ENCODE data around the gene GLIPR1L2. TPM values are rescaled to one million over a fixed set of nuclear protein-coding genes. Genes with fewer than 3 reads are reported as not detected.

Gene GLIPR1L2
- total RNA-seq, 1 donor from 2014 or later = 0.20 TPM

DNA sequence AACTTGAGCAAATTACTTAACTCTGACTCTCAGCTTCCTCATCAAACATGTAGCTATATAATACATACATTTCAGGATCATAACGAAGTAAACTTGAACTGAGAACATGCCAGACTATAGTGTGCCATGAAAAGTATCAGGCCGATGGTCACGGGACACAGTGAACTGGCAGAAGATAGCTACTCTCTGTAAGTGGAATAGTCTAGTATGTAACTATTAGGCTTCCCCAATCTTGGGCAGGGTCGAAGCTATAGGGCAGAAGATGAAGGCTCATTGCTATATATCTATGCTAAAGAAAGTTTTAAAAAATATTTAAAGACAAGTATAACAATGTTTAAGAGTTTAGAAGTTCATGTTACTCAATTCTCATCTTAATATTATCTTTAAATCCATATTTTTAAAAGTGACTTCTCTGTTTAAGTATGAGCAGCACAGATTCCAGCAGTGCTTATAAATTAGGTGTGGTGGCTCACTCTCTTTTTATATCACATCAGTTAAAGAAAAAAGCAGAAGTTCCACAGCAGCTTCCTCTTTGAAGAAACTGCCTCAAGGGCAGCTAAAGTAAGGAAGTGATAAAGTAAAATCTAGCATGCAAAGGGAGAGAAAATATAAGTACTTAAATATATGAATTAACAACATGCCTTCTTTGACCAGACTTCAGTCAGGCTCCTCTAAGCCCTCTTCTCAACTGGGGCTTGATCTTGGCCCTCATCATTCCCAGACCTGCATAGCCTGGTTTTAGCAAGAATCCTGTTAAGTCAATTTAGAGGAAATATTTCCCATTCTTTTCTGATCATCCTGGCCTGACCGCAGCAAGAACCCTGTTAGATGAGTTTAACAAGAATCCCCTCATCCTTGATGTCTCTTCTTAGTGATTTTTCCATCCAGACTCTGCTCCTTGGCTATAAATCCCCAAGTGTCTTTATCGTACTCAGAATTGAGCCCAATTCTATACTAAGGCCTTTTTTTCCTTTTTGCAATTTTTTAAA, 81.3 kb downstream of the GLIPR1L2 start:
- H3K9me3 Mint-ChIP-seq = no peaks in the 10 kb centered on the region
- intact Hi-C loops (cut with micrococcal nuclease) = loop anchor here (1.0 to 2.0 kb wide), 3 partner anchors 8 to 39 kb away; partner anchors contain the start of genes GLIPR1 and KRR1

DNA sequence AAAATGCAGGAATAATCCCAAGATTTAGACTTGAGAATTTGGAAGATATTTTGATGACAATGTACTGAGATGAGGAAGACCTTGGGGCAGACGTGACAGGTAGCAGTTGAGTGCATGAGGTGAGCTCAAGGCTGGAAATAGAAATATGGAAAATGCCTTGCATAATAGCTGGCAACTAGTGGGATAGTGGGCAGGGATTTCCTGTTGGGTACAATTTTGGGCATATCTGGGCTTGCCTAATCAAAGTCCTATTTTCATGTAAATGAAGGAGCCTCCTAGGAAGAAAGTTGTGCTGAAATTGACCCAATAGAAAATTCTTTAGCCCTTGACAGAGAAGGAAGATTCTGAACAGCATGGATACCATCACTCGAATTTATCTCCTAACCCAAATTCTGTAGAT, 83.2 kb downstream of the GLIPR1L2 start:
- TF ChIP-seq, protein P1, sequence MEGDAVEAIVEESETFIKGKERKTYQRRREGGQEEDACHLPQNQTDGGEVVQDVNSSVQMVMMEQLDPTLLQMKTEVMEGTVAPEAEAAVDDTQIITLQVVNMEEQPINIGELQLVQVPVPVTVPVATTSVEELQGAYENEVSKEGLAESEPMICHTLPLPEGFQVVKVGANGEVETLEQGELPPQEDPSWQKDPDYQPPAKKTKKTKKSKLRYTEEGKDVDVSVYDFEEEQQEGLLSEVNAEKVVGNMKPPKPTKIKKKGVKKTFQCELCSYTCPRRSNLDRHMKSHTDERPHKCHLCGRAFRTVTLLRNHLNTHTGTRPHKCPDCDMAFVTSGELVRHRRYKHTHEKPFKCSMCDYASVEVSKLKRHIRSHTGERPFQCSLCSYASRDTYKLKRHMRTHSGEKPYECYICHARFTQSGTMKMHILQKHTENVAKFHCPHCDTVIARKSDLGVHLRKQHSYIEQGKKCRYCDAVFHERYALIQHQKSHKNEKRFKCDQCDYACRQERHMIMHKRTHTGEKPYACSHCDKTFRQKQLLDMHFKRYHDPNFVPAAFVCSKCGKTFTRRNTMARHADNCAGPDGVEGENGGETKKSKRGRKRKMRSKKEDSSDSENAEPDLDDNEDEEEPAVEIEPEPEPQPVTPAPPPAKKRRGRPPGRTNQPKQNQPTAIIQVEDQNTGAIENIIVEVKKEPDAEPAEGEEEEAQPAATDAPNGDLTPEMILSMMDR (IDR thresholded peaks at IDR 0.05) = no peak
- no peak overlapping the region for H3K4me3 Mint-ChIP-seq
- CTCF ChIA-PET = interaction anchor here (0.8 to 2.5 kb wide), 2 partner anchors 11 to 30 kb away, joined by 3 to 11 read pairs; no protein-coding TSS in a partner anchor
- no peak overlapping the region for H3K27ac Mint-ChIP-seq
- no peak for DNase-seq
- no peaks in the 10 kb centered on the region for H3K9me3 Mint-ChIP-seq
- peaks cover 63% of the 10 kb centered on the region for H3K4me1 Mint-ChIP-seq
- H3K36me3 Mint-ChIP-seq (ENCODE audit: low read depth) = no peaks in the 10 kb centered on the region
- H3K27me3 Mint-ChIP-seq = no peaks in the 10 kb centered on the region
- no peak for ATAC-seq (ENCODE audit: low read depth)
- POLR2A ChIA-PET = interaction anchor here (1.2 kb wide), 1 partner anchor 10 kb away, joined by 3 read pairs; no protein-coding TSS in a partner anchor
- intact Hi-C loops (cut with micrococcal nuclease) = no loop called here

More for the DNA sequence above, 81.3 kb downstream of the GLIPR1L2 start:
- H3K4me1 Mint-ChIP-seq = peaks cover 43% of the 10 kb centered on the region
- CTCF ChIA-PET = interaction anchor here (1.1 to 3.8 kb wide), 6 partner anchors 8 to 565 kb away, joined by 3 to 27 read pairs (median 6); partner anchors contain the start of genes GLIPR1 and PHLDA1
- POLR2A ChIA-PET = interaction anchor here (0.7 to 3.8 kb wide), 9 partner anchors 10 to 1085 kb away, joined by 3 to 68 read pairs (median 4); partner anchors contain the start of genes BBS10, GLIPR1, GLIPR1L2 and KRR1
- H3K27me3 Mint-ChIP-seq = peaks cover 2% of the 10 kb centered on the region
- peak; percentile 86 for ATAC-seq (ENCODE audit: low read depth)
- H3K4me3 Mint-ChIP-seq = peak overlapping the region; percentile 66
- TF ChIP-seq, protein P1 (IDR thresholded peaks at IDR 0.05) = no peak
- H3K27ac Mint-ChIP-seq = peak overlapping the region; percentile 98
- DNase-seq = no peak
- H3K36me3 Mint-ChIP-seq (ENCODE audit: low read depth) = no peaks in the 10 kb centered on the region

DNA sequence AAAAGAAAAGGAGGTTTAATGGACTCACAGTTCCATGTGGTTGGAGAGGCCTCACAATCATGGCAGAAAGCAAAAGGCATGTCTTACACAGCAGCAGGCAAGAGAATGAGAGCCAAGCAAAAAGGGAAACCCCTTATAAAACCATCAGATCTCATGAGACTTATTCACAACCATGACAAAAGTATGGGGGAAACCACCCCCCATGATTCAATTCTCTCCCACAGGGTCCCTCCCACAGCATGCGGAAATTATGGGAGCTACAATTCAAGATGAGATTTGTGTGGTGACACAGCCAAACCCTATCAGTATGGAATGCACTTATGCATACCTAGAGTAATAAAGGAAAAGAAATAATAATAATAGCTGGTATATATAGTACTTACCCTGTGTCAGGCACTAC, 85.2 kb downstream of the GLIPR1L2 start:
- intact Hi-C loops (cut with micrococcal nuclease) = no loop called here
- TF ChIP-seq, protein P1 (IDR thresholded peaks at IDR 0.05) = no peak
- H3K36me3 Mint-ChIP-seq (ENCODE audit: low read depth) = peaks cover 5% of the 10 kb centered on the region
- no peak overlapping the region for H3K4me3 Mint-ChIP-seq
- ChIA-PET CTCF (interaction anchor here (1.4 kb wide), 1 partner anchor 9 kb away, joined by 8 read pairs; no protein-coding TSS in a partner anchor), POLR2A (interaction anchor here (0.7 kb wide), 1 partner anchor 23 kb away, joined by 5 read pairs; no protein-coding TSS in a partner anchor)
- peak overlapping the region; percentile 64 for H3K27ac Mint-ChIP-seq
- no peaks in the 10 kb centered on the region for H3K27me3 Mint-ChIP-seq
- no peak for DNase-seq
- ATAC-seq (ENCODE audit: low read depth) = no peak
- peaks cover 75% of the 10 kb centered on the region for H3K4me1 Mint-ChIP-seq
- no peaks in the 10 kb centered on the region for H3K9me3 Mint-ChIP-seq

DNA sequence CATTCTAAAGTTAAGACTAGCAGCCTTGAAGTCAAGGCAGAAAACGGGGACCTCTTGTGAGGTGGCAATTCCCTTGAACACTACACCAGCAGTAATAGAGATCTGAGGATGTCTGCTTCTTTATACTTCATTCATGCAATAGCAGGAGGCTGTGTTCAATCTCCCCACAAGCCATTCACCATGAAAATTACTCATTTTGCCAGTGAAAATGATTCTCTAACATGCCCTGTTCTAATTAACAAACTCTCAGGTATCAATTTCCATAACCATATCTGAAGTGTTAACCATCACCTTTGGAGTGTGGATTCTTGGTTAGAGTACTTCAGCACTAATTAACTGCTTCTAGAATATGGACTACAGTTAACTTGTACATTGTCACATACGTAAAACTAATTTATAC, 86.2 kb downstream of the GLIPR1L2 start:
- intact Hi-C loops (cut with micrococcal nuclease) = no loop called here
- ATAC-seq (ENCODE audit: low read depth) (no peak), DNase-seq (no peak)
- Mint-ChIP-seq H3K27ac (peak overlapping the region; percentile 5), H3K4me3 (no peak overlapping the region), H3K27me3 (no peaks in the 10 kb centered on the region), H3K4me1 (peaks cover 76% of the 10 kb centered on the region), H3K36me3 (ENCODE audit: low read depth) (peaks cover 9% of the 10 kb centered on the region), H3K9me3 (no peaks in the 10 kb centered on the region)
- TF ChIP-seq, protein P1 (IDR thresholded peaks at IDR 0.05) = no peak
- CTCF ChIA-PET = interaction anchor here (1.4 kb wide), 2 partner anchors 7 to 28 kb away, joined by 4 to 8 read pairs; no protein-coding TSS in a partner anchor
- POLR2A ChIA-PET = interaction anchor here (8.3 kb wide), 1 partner anchor 34 kb away, joined by 41 read pairs; the partner anchor contains the start of gene KRR1
